Activated naive CD4-positive, alpha-beta T cell treated with anti-CD3 and anti-CD28 coated beads, Interleukin-2, amount 50 U/mL, for 72 hours (primary cell): ENCODE measurements around the gene ATP6V0A1. TPM values are rescaled to one million over a fixed set of nuclear protein-coding genes. Genes with fewer than 3 reads are reported as not detected.
"Not testable (repeated sequence)": the region's sequence is repeated elsewhere in the genome, so short reads cannot be mapped to it uniquely, and the experiment has no call there.

Experiments used
- ATAC-seq, 2 donors: fragments of 150-1000 bp; cut with Tn5 transposase; 2 replicates each; pipeline ENCODE4 v1.10.0; 2021; ENCODE audit warnings: mild to moderate bottlenecking in 2 of 2, moderate library complexity in 2 of 2
- DNase-seq, 2 donors: peaks; one replicate each; pipeline ENCODE4 v3.0.0; 2021 to 2022; ENCODE audit warnings: low spot score in 2 of 2
- H3K27ac Mint-ChIP-seq, 2 donors: one replicate each; pipeline ENCODE4 v1.8.0; 2022; ENCODE audit warnings: mild to moderate bottlenecking in 2 of 2, mixed read lengths in 2 of 2
- H3K36me3 Mint-ChIP-seq, 2 donors: one replicate each; pipeline ENCODE4 v1.8.0; 2022; ENCODE audit warnings: mixed read lengths in 2 of 2
- H3K9me3 Mint-ChIP-seq, 2 donors: one replicate each; pipeline ENCODE4 v1.8.0; 2022; ENCODE audit warnings: mixed read lengths in 2 of 2
- total RNA-seq, 2 donors: library from RNA; stranded (reverse); gene quantifications; one replicate each; pipeline ENCODE4 v1.2.3, GENCODE V29; 2022

The ATP6V0A1 gene
- 10 to 100 TPM; 14.9 to 25.5 TPM for total RNA-seq

- peak; percentile 93 to 95 for ATAC-seq
- peaks cover 0 to 5% of the 10 kb centered on the region in 2 donors for H3K36me3 Mint-ChIP-seq
- DNase-seq = peak; percentile 88 to 93
- peak within 1 kb of the TSS; percentile 95 to 98 for H3K27ac Mint-ChIP-seq
- no peaks in the 10 kb centered on the region for H3K9me3 Mint-ChIP-seq
Observed at GRCh38 chr17:42458497-42459255, at the start of gene ATP6V0A1. Gene ATP6V0A1 (plus strand): TSS chr17:42458878. CDS start chr17:42460895, 2,017 bp downstream.

GRCh38 chr17:42409523-42410318 lies 49.0 kb upstream of the ATP6V0A1 start:
- H3K36me3 Mint-ChIP-seq = no peaks in the 10 kb centered on the region
- no peak for DNase-seq
- no peak for ATAC-seq
- no peaks in the 10 kb centered on the region for H3K9me3 Mint-ChIP-seq
- H3K27ac Mint-ChIP-seq = no peak overlapping the region

- no peak for ATAC-seq
- Mint-ChIP-seq H3K27ac (no peak overlapping the region), H3K9me3 (no peaks in the 10 kb centered on the region), H3K36me3 (no peaks in the 10 kb centered on the region)
- DNase-seq = no peak
Observed at GRCh38 chr17:42410319-42410685, 48.4 kb upstream of the ATP6V0A1 start.

GRCh38 chr17:42411361-42411760 lies 47.3 kb upstream of the ATP6V0A1 start:
- DNase-seq = no peak
- H3K27ac Mint-ChIP-seq = no peak overlapping the region
- ATAC-seq = no peak
- H3K36me3 Mint-ChIP-seq = no peaks in the 10 kb centered on the region
- no peaks in the 10 kb centered on the region for H3K9me3 Mint-ChIP-seq

GRCh38 chr17:42411905-42412679 lies 46.6 kb upstream of the ATP6V0A1 start:
- Mint-ChIP-seq H3K9me3 (no peaks in the 10 kb centered on the region), H3K27ac (no peak overlapping the region), H3K36me3 (no peaks in the 10 kb centered on the region)
- ATAC-seq = no peak
- DNase-seq = no peak

- Mint-ChIP-seq H3K9me3 (no peaks in the 10 kb centered on the region), H3K36me3 (no peaks in the 10 kb centered on the region), H3K27ac (no peak overlapping the region)
- DNase-seq (no peak), ATAC-seq (no peak)
Observed at GRCh38 chr17:42413464-42414040, 45.1 kb upstream of the ATP6V0A1 start.

- H3K27ac Mint-ChIP-seq = peak overlapping the region; percentile 31 to 71
- no peaks in the 10 kb centered on the region for H3K9me3 Mint-ChIP-seq
- no peaks in the 10 kb centered on the region for H3K36me3 Mint-ChIP-seq
- peak; percentile 90 to 96 for ATAC-seq
- DNase-seq = peak; percentile 64 to 69
Observed at GRCh38 chr17:42414704-42415409, 43.8 kb upstream of the ATP6V0A1 start.

GRCh38 chr17:42417981-42418380 lies 40.7 kb upstream of the ATP6V0A1 start:
- not testable (repeated sequence) for H3K36me3 Mint-ChIP-seq, DNase-seq, ATAC-seq, H3K27ac Mint-ChIP-seq, H3K9me3 Mint-ChIP-seq

GRCh38 chr17:42421136-42421506 lies 37.6 kb upstream of the ATP6V0A1 start:
- Mint-ChIP-seq H3K36me3 (no peaks in the 10 kb centered on the region), H3K27ac (no peak overlapping the region), H3K9me3 (no peaks in the 10 kb centered on the region)
- ATAC-seq = no peak
- no peak for DNase-seq

- DNase-seq (no peak), ATAC-seq (peak; percentile 26 to 55)
- Mint-ChIP-seq H3K36me3 (no peaks in the 10 kb centered on the region), H3K27ac (no peak overlapping the region), H3K9me3 (no peaks in the 10 kb centered on the region)
Observed at GRCh38 chr17:42421507-42422338, 37.0 kb upstream of the ATP6V0A1 start.

GRCh38 chr17:42422412-42422957 lies 36.2 kb upstream of the ATP6V0A1 start:
- H3K27ac Mint-ChIP-seq = no peak overlapping the region
- peak; percentile 66 to 69 for ATAC-seq

GRCh38 chr17:42422958-42423712 lies 35.5 kb upstream of the ATP6V0A1 start, which contains the start of gene CAVIN1:
Gene CAVIN1 (minus strand): TSS chr17:42423256. CDS start chr17:42423097, 159 bp downstream.
- no peaks in the 10 kb centered on the region for H3K9me3 Mint-ChIP-seq
- no peak within 1 kb of the TSS for H3K27ac Mint-ChIP-seq
- peak in 1 of 2 donors; percentile 51 for DNase-seq
- H3K36me3 Mint-ChIP-seq = no peaks in the 10 kb centered on the region
- peak; percentile 35 to 77 for ATAC-seq

More at GRCh38 chr17:42422412-42422957, 36.2 kb upstream of the ATP6V0A1 start:
- DNase-seq = peak in 1 of 2 donors; percentile 37
- no peaks in the 10 kb centered on the region for H3K36me3 Mint-ChIP-seq
- no peaks in the 10 kb centered on the region for H3K9me3 Mint-ChIP-seq

GRCh38 chr17:42423766-42424165 lies 34.9 kb upstream of the ATP6V0A1 start:
- H3K9me3 Mint-ChIP-seq = no peaks in the 10 kb centered on the region
- no peak overlapping the region for H3K27ac Mint-ChIP-seq
- ATAC-seq (no peak), DNase-seq (no peak)
- H3K36me3 Mint-ChIP-seq = no peaks in the 10 kb centered on the region

GRCh38 chr17:42424991-42425610 lies 33.6 kb upstream of the ATP6V0A1 start:
- no peak for ATAC-seq
- no peaks in the 10 kb centered on the region for H3K9me3 Mint-ChIP-seq
- H3K36me3 Mint-ChIP-seq = no peaks in the 10 kb centered on the region
- no peak overlapping the region for H3K27ac Mint-ChIP-seq
- no peak for DNase-seq
